Measurements from ENCODE around the gene CPS1. TPM values are rescaled to one million over a fixed set of nuclear protein-coding genes. Genes with fewer than 3 reads are reported as not detected.

CPS1 gene
- total RNA-seq, 1 experiment from 2014 or later: 9.0 TPM

- H3K9me3 Mint-ChIP-seq: no peaks in the 10 kb centered on the region
- DNase-seq (ENCODE audit: low spot score): no peak
- H3K27me3 Mint-ChIP-seq (ENCODE audit: low read depth): no peaks in the 10 kb centered on the region
- no peak for ATAC-seq
- H3K4me3 Mint-ChIP-seq: no peak overlapping the region
- H3K36me3 Mint-ChIP-seq: no peaks in the 10 kb centered on the region
- CTCF ChIA-PET: no interaction called here
- no peak overlapping the region for H3K27ac Mint-ChIP-seq
- no peak for TF ChIP-seq ZMAT4 (CRISPR knock-in tag; IDR thresholded peaks at IDR 0.05)
- TF ChIP-seq ZNF219 (CRISPR knock-in tag; IDR thresholded peaks at IDR 0.05; ENCODE audit: borderline replicate concordance): no peak
- no peak for TF ChIP-seq FOXJ3 (CRISPR knock-in tag; IDR thresholded peaks at IDR 0.05; ENCODE audit: borderline replicate concordance)
- TF ChIP-seq MAX (CRISPR knock-in tag; IDR thresholded peaks at IDR 0.05): no peak
- TF ChIP-seq E2F5 (CRISPR knock-in tag; IDR thresholded peaks at IDR 0.05): no peak
- no peak for TF ChIP-seq ATF2 (CRISPR knock-in tag; IDR thresholded peaks at IDR 0.05; ENCODE audit: borderline replicate concordance, low read depth)
- no peak for TF ChIP-seq EMX1 (CRISPR knock-in tag; IDR thresholded peaks at IDR 0.05)
- TF ChIP-seq NFE2L1 (CRISPR knock-in tag; IDR thresholded peaks at IDR 0.05): no peak
- no peak for TF ChIP-seq ERG (CRISPR knock-in tag; IDR thresholded peaks at IDR 0.05)
- no peak for TF ChIP-seq E2F4 (CRISPR knock-in tag; IDR thresholded peaks at IDR 0.05; ENCODE audit: borderline replicate concordance, low read depth)
- no peak for TF ChIP-seq ZNF281 (CRISPR knock-in tag; IDR thresholded peaks at IDR 0.05)
- no peak for TF ChIP-seq FOXK1 (CRISPR knock-in tag; IDR thresholded peaks at IDR 0.05)
- TF ChIP-seq ZNF138 (CRISPR knock-in tag; conservative IDR thresholded peaks at IDR 0.05): no peak
- no peak for TF ChIP-seq PRRX2 (CRISPR knock-in tag; IDR thresholded peaks at IDR 0.05)
- POLR2A ChIA-PET: no interaction called here
- peaks cover 40% of the 10 kb centered on the region for H3K4me1 Mint-ChIP-seq
Measured at GRCh38 chr2:210536973-210537650, 19.3 kb upstream of the CPS1 start.

- DNase-seq (ENCODE audit: low spot score) (no peak), ATAC-seq (no peak)
- Mint-ChIP-seq H3K4me3 (no peak overlapping the region), H3K36me3 (no peaks in the 10 kb centered on the region), H3K27ac (no peak overlapping the region), H3K9me3 (no peaks in the 10 kb centered on the region), H3K27me3 (ENCODE audit: low read depth) (no peaks in the 10 kb centered on the region; the same call in 1 of the 2 replicates), H3K4me1 (peaks cover 44% of the 10 kb centered on the region)
- ChIA-PET POLR2A (no interaction called here), CTCF (no interaction called here)
- no peak for TF ChIP-seq CTCF (IDR thresholded peaks at IDR 0.05)
- no peak for TF ChIP-seq GRHL2 (CRISPR knock-in tag; IDR thresholded peaks at IDR 0.05; ENCODE audit: insufficient replicate concordance, severe bottlenecking)
- no peak for TF ChIP-seq AFF4 (CRISPR knock-in tag; IDR thresholded peaks at IDR 0.05; ENCODE audit: borderline replicate concordance)
- no peak for TF ChIP-seq ERG (CRISPR knock-in tag; IDR thresholded peaks at IDR 0.05)
- no peak for TF ChIP-seq PRRX2 (CRISPR knock-in tag; IDR thresholded peaks at IDR 0.05)
Measured at GRCh38 chr2:210539035-210539434, 17.4 kb upstream of the CPS1 start.
